HEK293 (cell line): ENCODE data around the gene COL9A3.

ENCODE experiments used
- CTCF ChIA-PET: fragments of 350-600 bp; formaldehyde crosslinking; extraction: SDS; loops from one replicate; lab custom pipeline; 2021; ENCODE audit warnings: antibody characterized with exemption; lab: Yijun Ruan, JAX
- POLR2A ChIA-PET: fragments of 300-600 bp; formaldehyde crosslinking; extraction: SDS; loops from one replicate; lab custom pipeline; 2020; ENCODE audit warnings: antibody characterized with exemption, inconsistent platforms; lab: Yijun Ruan, JAX
- H3K27ac ChIP-seq: fragments of 200-500 bp; sonication (Bioruptor generic); 2 replicates; pipeline ENCODE4 v1.5.1; 2014; ENCODE audit warnings: low read depth, low read length, control low read depth, inconsistent platforms; ENCODE audit errors: extremely low read depth
- H3K36me3 ChIP-seq, 2 experiments: fragments of 200-500 bp in 1 of 2; sonication (Bioruptor generic) in 1 of 2; 1 replicate in 1 of 2; 2 replicates in 1 of 2; pipeline ENCODE4 v1.5.1; 2014 to 2017; ENCODE audit warnings: inconsistent platforms in 2 of 2, low read length in 2 of 2; ENCODE audit not compliant: control insufficient read depth in 2 of 2, insufficient read depth in 1 of 2
- H3K4me1 ChIP-seq: fragments of 200-500 bp; sonication (Bioruptor generic); 2 replicates; pipeline ENCODE4 v1.5.1; 2014; ENCODE audit warnings: mild to moderate bottlenecking, low read length, inconsistent platforms; ENCODE audit not compliant: control insufficient read depth, insufficient read depth
- H3K4me3 ChIP-seq: 2 replicates; pipeline ENCODE4 v1.5.1; 2011; ENCODE audit warnings: low read depth, mild to moderate bottlenecking, control low read depth, low read length, moderate library complexity
- H3K9me3 ChIP-seq: fragments of 200-500 bp; sonication (Bioruptor generic); 2 replicates; pipeline ENCODE4 v1.5.1; 2014; ENCODE audit warnings: low read depth, low read length, inconsistent platforms; ENCODE audit not compliant: control insufficient read depth, insufficient read depth
- FEZF1 ChIP-seq: fragments of 450-650 bp; formaldehyde crosslinking; IDR thresholded peaks from 2 replicates; pipeline ENCODE4 v1.5.1; 2016; ENCODE audit warnings: missing biosample characterization, missing genetic modification characterization
- OVOL3 ChIP-seq: fragments of 450-650 bp; formaldehyde crosslinking; IDR thresholded peaks from 2 replicates; pipeline ENCODE4 v1.5.1; 2016; ENCODE audit warnings: missing biosample characterization, missing genetic modification characterization
- RBAK ChIP-seq: fragments of 450-650 bp; formaldehyde crosslinking; IDR thresholded peaks from 2 replicates; pipeline ENCODE4 v1.5.1; 2016; ENCODE audit warnings: missing biosample characterization, missing genetic modification characterization
- SCRT2 ChIP-seq: fragments of 450-650 bp; formaldehyde crosslinking; IDR thresholded peaks from 2 replicates; pipeline ENCODE4 v1.5.1; 2016; ENCODE audit warnings: missing biosample characterization, missing genetic modification characterization
- SP2 ChIP-seq: fragments of 450-650 bp; formaldehyde crosslinking; IDR thresholded peaks from 2 replicates; pipeline ENCODE4 v1.5.1; 2016; ENCODE audit warnings: missing biosample characterization, missing genetic modification characterization
- ZBTB17 ChIP-seq: fragments of 450-650 bp; formaldehyde crosslinking; IDR thresholded peaks from 2 replicates; pipeline ENCODE4 v1.5.1; 2016; ENCODE audit warnings: missing biosample characterization, missing genetic modification characterization
- ZBTB21 ChIP-seq: fragments of 450-650 bp; formaldehyde crosslinking; IDR thresholded peaks from 2 replicates; pipeline ENCODE4 v1.5.1; 2017; ENCODE audit warnings: missing biosample characterization, missing genetic modification characterization
- ZNF146 ChIP-seq: fragments of 450-650 bp; formaldehyde crosslinking; IDR thresholded peaks from 2 replicates; pipeline ENCODE4 v1.5.1; 2016; ENCODE audit warnings: missing biosample characterization, missing genetic modification characterization
- ZNF2 ChIP-seq: fragments of 450-650 bp; formaldehyde crosslinking; IDR thresholded peaks from 2 replicates; pipeline ENCODE4 v1.5.1; 2016; ENCODE audit warnings: missing biosample characterization, missing genetic modification characterization
- ZNF23 ChIP-seq: fragments of 450-650 bp; formaldehyde crosslinking; IDR thresholded peaks from 2 replicates; pipeline ENCODE4 v1.5.1; 2016; ENCODE audit warnings: missing biosample characterization, missing genetic modification characterization, borderline replicate concordance
- ZNF600 ChIP-seq: fragments of 450-650 bp; formaldehyde crosslinking; IDR thresholded peaks from 2 replicates; pipeline ENCODE4 v1.5.1; 2016; ENCODE audit warnings: missing biosample characterization, missing genetic modification characterization
- ZNF777 ChIP-seq: fragments of 450-650 bp; formaldehyde crosslinking; IDR thresholded peaks from 2 replicates; pipeline ENCODE4 v1.5.1; 2017; ENCODE audit warnings: missing biosample characterization, missing genetic modification characterization, borderline replicate concordance
- ZNF791 ChIP-seq: fragments of 450-650 bp; formaldehyde crosslinking; IDR thresholded peaks from 2 replicates; pipeline ENCODE4 v1.5.1; 2016; ENCODE audit warnings: missing biosample characterization, missing genetic modification characterization
- TF ChIP-seq, protein P1 (sequence below): fragments of 450-650 bp; formaldehyde crosslinking; IDR thresholded peaks from 2 replicates; pipeline ENCODE4 v1.5.1; 2016; ENCODE audit warnings: missing biosample characterization, missing genetic modification characterization
- TF ChIP-seq, protein P2 (sequence below): fragments of 450-650 bp; formaldehyde crosslinking; IDR thresholded peaks from 2 replicates; pipeline ENCODE4 v1.5.1; 2016; ENCODE audit warnings: missing biosample characterization, missing genetic modification characterization
- TF ChIP-seq, protein P3 (sequence below): fragments of 450-650 bp; formaldehyde crosslinking; IDR thresholded peaks from 2 replicates; pipeline ENCODE4 v1.5.1; 2017; ENCODE audit warnings: missing biosample characterization, missing genetic modification characterization

The COL9A3 gene

GRCh38 chr20:62855120-62855519, 38.3 kb downstream of the COL9A3 start:
- H3K27ac ChIP-seq = no peak overlapping the region
- H3K4me3 ChIP-seq = no peak overlapping the region
- TF ChIP-seq ZNF777 (tag by site-specific recombination) = no peak
- TF ChIP-seq SCRT2 (tag by site-specific recombination) = peak; percentile 88
- H3K9me3 ChIP-seq = no peaks in the 10 kb centered on the region
- ChIA-PET CTCF (interaction anchor here (0.7 to 0.9 kb wide), 2 partner anchors 14 to 44 kb away, joined by 3 read pairs; no protein-coding TSS in a partner anchor), POLR2A (no interaction called here)
- H3K36me3 ChIP-seq = peaks cover 9 to 83% of the 10 kb centered on the region in 2 experiments; a peak in 2 of 3 replicates
- H3K4me1 ChIP-seq = no peaks in the 10 kb centered on the region

- CTCF ChIA-PET = no interaction called here
- no peaks in the 10 kb centered on the region for H3K9me3 ChIP-seq
- no peak for TF ChIP-seq ZNF23 (tag by site-specific recombination)
- TF ChIP-seq, protein P1, sequence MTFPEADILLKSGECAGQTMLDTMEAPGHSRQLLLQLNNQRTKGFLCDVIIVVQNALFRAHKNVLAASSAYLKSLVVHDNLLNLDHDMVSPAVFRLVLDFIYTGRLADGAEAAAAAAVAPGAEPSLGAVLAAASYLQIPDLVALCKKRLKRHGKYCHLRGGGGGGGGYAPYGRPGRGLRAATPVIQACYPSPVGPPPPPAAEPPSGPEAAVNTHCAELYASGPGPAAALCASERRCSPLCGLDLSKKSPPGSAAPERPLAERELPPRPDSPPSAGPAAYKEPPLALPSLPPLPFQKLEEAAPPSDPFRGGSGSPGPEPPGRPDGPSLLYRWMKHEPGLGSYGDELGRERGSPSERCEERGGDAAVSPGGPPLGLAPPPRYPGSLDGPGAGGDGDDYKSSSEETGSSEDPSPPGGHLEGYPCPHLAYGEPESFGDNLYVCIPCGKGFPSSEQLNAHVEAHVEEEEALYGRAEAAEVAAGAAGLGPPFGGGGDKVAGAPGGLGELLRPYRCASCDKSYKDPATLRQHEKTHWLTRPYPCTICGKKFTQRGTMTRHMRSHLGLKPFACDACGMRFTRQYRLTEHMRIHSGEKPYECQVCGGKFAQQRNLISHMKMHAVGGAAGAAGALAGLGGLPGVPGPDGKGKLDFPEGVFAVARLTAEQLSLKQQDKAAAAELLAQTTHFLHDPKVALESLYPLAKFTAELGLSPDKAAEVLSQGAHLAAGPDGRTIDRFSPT (tag by site-specific recombination) = 0 out of 2 replicates have a peak, but pooled peaks have one; percentile 15
- POLR2A ChIA-PET = interaction anchor here (1.0 kb wide), 1 partner anchor 11 kb away, joined by 3 read pairs; no protein-coding TSS in a partner anchor
- no peaks in the 10 kb centered on the region for H3K4me1 ChIP-seq
- H3K4me3 ChIP-seq = no peak overlapping the region
- peaks cover 9 to 66% of the 10 kb centered on the region in 2 experiments; a peak in 2 of 3 replicates for H3K36me3 ChIP-seq
- H3K27ac ChIP-seq = no peak overlapping the region
Observed at GRCh38 chr20:62856931-62857619, 40.2 kb downstream of the COL9A3 start.

GRCh38 chr20:62858058-62858830, 41.4 kb downstream of the COL9A3 start:
- POLR2A ChIA-PET = no interaction called here
- peaks cover 9 to 55% of the 10 kb centered on the region in 2 experiments; a peak in 2 of 3 replicates for H3K36me3 ChIP-seq
- TF ChIP-seq ZBTB17 (no peak), ZNF2 (no peak), ZBTB21 (tag by site-specific recombination) (no peak), OVOL3 (tag by site-specific recombination) (no peak), SP2 (tag by site-specific recombination) (no peak), ZNF600 (tag by site-specific recombination) (no peak), ZNF146 (tag by site-specific recombination) (no peak), RBAK (tag by site-specific recombination) (no peak), FEZF1 (tag by site-specific recombination) (no peak), ZNF791 (tag by site-specific recombination) (no peak)
- TF ChIP-seq, protein P2, sequence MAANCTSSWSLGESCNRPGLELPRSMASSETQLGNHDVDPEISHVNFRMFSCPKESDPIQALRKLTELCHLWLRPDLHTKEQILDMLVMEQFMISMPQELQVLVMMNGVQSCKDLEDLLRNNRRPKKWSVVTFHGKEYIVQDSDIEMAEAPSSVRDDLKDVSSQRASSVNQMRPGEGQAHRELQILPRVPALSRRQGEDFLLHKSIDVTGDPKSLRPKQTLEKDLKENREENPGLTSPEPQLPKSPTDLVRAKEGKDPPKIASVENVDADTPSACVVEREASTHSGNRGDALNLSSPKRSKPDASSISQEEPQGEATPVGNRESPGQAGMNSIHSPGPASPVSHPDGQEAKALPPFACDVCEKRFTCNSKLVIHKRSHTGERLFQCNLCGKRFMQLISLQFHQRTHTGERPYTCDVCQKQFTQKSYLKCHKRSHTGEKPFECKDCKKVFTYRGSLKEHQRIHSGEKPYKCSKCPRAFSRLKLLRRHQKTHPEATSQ (tag by site-specific recombination) = no peak
- TF ChIP-seq, protein P3, sequence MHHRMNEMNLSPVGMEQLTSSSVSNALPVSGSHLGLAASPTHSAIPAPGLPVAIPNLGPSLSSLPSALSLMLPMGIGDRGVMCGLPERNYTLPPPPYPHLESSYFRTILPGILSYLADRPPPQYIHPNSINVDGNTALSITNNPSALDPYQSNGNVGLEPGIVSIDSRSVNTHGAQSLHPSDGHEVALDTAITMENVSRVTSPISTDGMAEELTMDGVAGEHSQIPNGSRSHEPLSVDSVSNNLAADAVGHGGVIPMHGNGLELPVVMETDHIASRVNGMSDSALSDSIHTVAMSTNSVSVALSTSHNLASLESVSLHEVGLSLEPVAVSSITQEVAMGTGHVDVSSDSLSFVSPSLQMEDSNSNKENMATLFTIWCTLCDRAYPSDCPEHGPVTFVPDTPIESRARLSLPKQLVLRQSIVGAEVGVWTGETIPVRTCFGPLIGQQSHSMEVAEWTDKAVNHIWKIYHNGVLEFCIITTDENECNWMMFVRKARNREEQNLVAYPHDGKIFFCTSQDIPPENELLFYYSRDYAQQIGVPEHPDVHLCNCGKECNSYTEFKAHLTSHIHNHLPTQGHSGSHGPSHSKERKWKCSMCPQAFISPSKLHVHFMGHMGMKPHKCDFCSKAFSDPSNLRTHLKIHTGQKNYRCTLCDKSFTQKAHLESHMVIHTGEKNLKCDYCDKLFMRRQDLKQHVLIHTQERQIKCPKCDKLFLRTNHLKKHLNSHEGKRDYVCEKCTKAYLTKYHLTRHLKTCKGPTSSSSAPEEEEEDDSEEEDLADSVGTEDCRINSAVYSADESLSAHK (tag by site-specific recombination) = no peak
- no peak overlapping the region for H3K27ac ChIP-seq
- CTCF ChIA-PET = no interaction called here
- no peaks in the 10 kb centered on the region for H3K9me3 ChIP-seq
- no peaks in the 10 kb centered on the region for H3K4me1 ChIP-seq
- no peak overlapping the region for H3K4me3 ChIP-seq
